Activated CD4-positive, alpha-beta memory T cell treated with anti-CD3 and anti-CD28 coated beads, Interleukin-2, amount 10 ng/mL, durations not matched to agents 7 days and 5 days (primary cell): ENCODE measurements around the gene DNAJC17. TPM values are rescaled to one million over a fixed set of nuclear protein-coding genes. Genes with fewer than 3 reads are reported as not detected.

ENCODE experiments used
- total RNA-seq, 2 experiments: library from RNA; stranded (reverse); gene quantifications; one replicate each; pipeline ENCODE4 v1.2.3, GENCODE V29; 2021

Gene DNAJC17
- total RNA-seq, 2 experiments from 2014 or later: 35.8 to 37.8 TPM

Other genes starting within 250 kb of the DNAJC17 start
- gene CCDC32, start 242.4 kb downstream of the DNAJC17 start, total RNA-seq: 10 to 100 TPM; 33.2 to 33.7 TPM
- gene RPUSD2, start 238.2 kb downstream of the DNAJC17 start, total RNA-seq: 10 to 100 TPM; 11.1 to 11.9 TPM
- gene KNL1, start 213.2 kb downstream of the DNAJC17 start, total RNA-seq: 10 to 100 TPM; 54.2 to 54.7 TPM
- 10 to 100 TPM; 50.9 to 60.4 TPM for gene RAD51, start 112.3 kb downstream of the DNAJC17 start, total RNA-seq
- gene RMDN3, start 52.2 kb downstream of the DNAJC17 start, total RNA-seq: 10 to 100 TPM; 28.4 to 30.5 TPM
- gene GCHFR, start 43.4 kb downstream of the DNAJC17 start, total RNA-seq: 10 to 100 TPM; 39.4 to 39.6 TPM
- 1 to 10 TPM; 1.1 to 1.2 TPM for gene C15orf62, start 37.5 kb downstream of the DNAJC17 start, total RNA-seq
- gene ZFYVE19, start 384 bp downstream of the DNAJC17 start, total RNA-seq: 10 to 100 TPM; 27.2 to 29.8 TPM
- not detected for gene PPP1R14D, start 21.2 kb upstream of the DNAJC17 start, total RNA-seq
- 1 to 10 TPM; 4.9 to 5.1 TPM for gene SPINT1, start 36.6 kb upstream of the DNAJC17 start, total RNA-seq
- gene RHOV, start 66.8 kb upstream of the DNAJC17 start, total RNA-seq: not detected
- 10 to 100 TPM; 16.3 to 17.1 TPM for gene VPS18, start 87.0 kb upstream of the DNAJC17 start, total RNA-seq
- not detected for gene DLL4, start 121.9 kb upstream of the DNAJC17 start, total RNA-seq
- 10 to 100 TPM; 20.3 to 22.0 TPM for gene CHAC1, start 146.0 kb upstream of the DNAJC17 start, total RNA-seq